Naive thymus-derived CD4-positive, alpha-beta T cell (primary cell): ENCODE results near the gene TMEM62. TPM values are rescaled to one million over a fixed set of nuclear protein-coding genes. Genes with fewer than 3 reads are reported as not detected.

Experiments used
- ATAC-seq: fragments of 150-1000 bp; cut with Tn5 transposase; 2 replicates; pipeline ENCODE4 v1.10.0; 2021; ENCODE audit warnings: mild to moderate bottlenecking, moderate library complexity
- CTCF ChIA-PET: fragments of 350-600 bp; sonication (Branson Sonifier 250); formaldehyde crosslinking; loops from one replicate; lab custom pipeline; 2021; ENCODE audit warnings: antibody characterized with exemption; lab: Charles Lee
- POLR2A ChIA-PET: fragments of 350-600 bp; sonication (Branson Sonifier 250); formaldehyde crosslinking; loops from one replicate; lab custom pipeline; 2021; ENCODE audit warnings: antibody characterized with exemption, inconsistent platforms; lab: Charles Lee
- DNase-seq, 9 donors: peaks; one replicate each; pipeline versions ENCODE4 v3.0.0 to v3.0.0-alpha.2; 2020 to 2022; ENCODE audit warnings: mixed read lengths in 1 of 9
- H3K27ac ChIP-seq: one replicate; pipeline ENCODE4 v1.7.0; 2013; ENCODE audit warnings: mild to moderate bottlenecking, low read depth, low read length, moderate library complexity
- H3K27me3 ChIP-seq, 2 donors: one replicate each; pipeline ENCODE4 v1.7.0; 2013; ENCODE audit warnings: low read length in 2 of 2, mild to moderate bottlenecking in 2 of 2, moderate library complexity in 2 of 2; ENCODE audit not compliant: control insufficient read depth in 2 of 2, insufficient read depth in 2 of 2
- H3K36me3 ChIP-seq, 3 experiments: 1 replicate in 2 of 3; 2 replicates in 1 of 3; pipeline ENCODE4 v1.7.0; 2013; ENCODE audit warnings: low read length in 3 of 3, mild to moderate bottlenecking in 3 of 3, moderate library complexity in 1 of 3; ENCODE audit not compliant: insufficient read depth in 3 of 3, control insufficient read depth in 2 of 3
- H3K4me1 ChIP-seq, 2 donors: one replicate each; pipeline ENCODE4 v1.7.0; 2013; ENCODE audit warnings: low read length in 2 of 2, mild to moderate bottlenecking in 2 of 2, moderate library complexity in 1 of 2; ENCODE audit not compliant: control insufficient read depth in 2 of 2, insufficient read depth in 2 of 2
- H3K4me3 ChIP-seq: 2 replicates; pipeline ENCODE4 v1.7.0; 2013; ENCODE audit warnings: mild to moderate bottlenecking, low read length
- H3K9me3 ChIP-seq, 3 experiments: 1 replicate in 2 of 3; 2 replicates in 1 of 3; pipeline ENCODE4 v1.7.0; 2013; ENCODE audit warnings: low read length in 3 of 3; ENCODE audit not compliant: control insufficient read depth in 2 of 3
- H3K27ac Mint-ChIP-seq, 9 donors: one replicate each; pipeline ENCODE4 v1.8.0; 2020 to 2022; ENCODE audit warnings: mixed read lengths in 9 of 9, mild to moderate bottlenecking in 8 of 9, moderate library complexity in 5 of 9, inconsistent platforms in 2 of 9
- H3K27me3 Mint-ChIP-seq, 5 donors: one replicate each; pipeline ENCODE4 v1.8.0; 2021 to 2022; ENCODE audit warnings: mixed read lengths in 5 of 5, mild to moderate bottlenecking in 1 of 5
- H3K36me3 Mint-ChIP-seq, 5 donors: one replicate each; pipeline ENCODE4 v1.8.0; 2020 to 2022; ENCODE audit warnings: mixed read lengths in 5 of 5, mild to moderate bottlenecking in 3 of 5, inconsistent platforms in 1 of 5
- H3K4me1 Mint-ChIP-seq, 7 donors: one replicate each; pipeline ENCODE4 v1.8.0; 2020 to 2022; ENCODE audit warnings: mixed read lengths in 7 of 7, mild to moderate bottlenecking in 3 of 7, inconsistent platforms in 1 of 7
- H3K4me3 Mint-ChIP-seq, 10 donors: one replicate each; pipeline ENCODE4 v1.8.0; 2020 to 2022; ENCODE audit warnings: mild to moderate bottlenecking in 10 of 10, mixed read lengths in 10 of 10, moderate library complexity in 6 of 10, inconsistent platforms in 2 of 10
- H3K9me3 Mint-ChIP-seq, 11 donors: one replicate each; pipeline ENCODE4 v1.8.0; 2020 to 2022; ENCODE audit warnings: mixed read lengths in 11 of 11, mild to moderate bottlenecking in 4 of 11, inconsistent platforms in 1 of 11, moderate library complexity in 1 of 11
- intact Hi-C, 2 donors: fragments of 100-400 bp; cut with micrococcal nuclease; formaldehyde crosslinking; loops; one replicate each; pipeline ENCODE4 v1.15.1; 2023
- polyA plus RNA-seq, 2 donors: library from polyadenylated mRNA; unstranded; fragments of 300-500 nt; fragmentation: Illumina TruSeq; gene quantifications; one replicate each; pipeline ENCODE4 v1.2.3, GENCODE V29; 2021
- total RNA-seq, 6 experiments: library from RNA in 5 of 6; stranded (reverse) in 5 of 6; gene quantifications; 1 replicate in 5 of 6; 2 replicates in 1 of 6; pipeline ENCODE4 v1.2.3 and lab custom pipeline; 2021 to 2026

TMEM62 gene
- total and polyA plus RNA-seq, 7 experiments from 2014 or later, result 3.6 to 21.5 (median 15.2) TPM

DNA sequence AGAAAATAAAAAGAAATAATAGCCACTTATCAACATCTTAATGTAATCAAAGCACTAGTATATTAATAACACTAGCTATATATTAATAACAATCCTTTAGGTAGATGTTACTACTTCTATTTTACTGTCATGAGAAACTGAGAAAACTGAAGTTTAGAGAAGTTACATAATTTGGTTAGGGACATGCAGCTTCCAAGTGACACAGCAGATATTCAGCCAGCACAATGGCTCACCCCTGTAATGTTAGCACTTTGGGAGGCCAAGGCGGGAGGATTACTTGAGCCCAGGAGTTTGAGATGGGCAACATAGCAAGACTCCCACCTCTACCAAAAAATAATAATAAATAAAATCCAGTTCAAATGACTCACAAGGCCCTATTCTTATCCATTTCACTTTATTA lies 25.6 kb upstream of the TMEM62 start:
- no peaks in the 10 kb centered on the region for H3K27me3 ChIP-seq
- no peaks in the 10 kb centered on the region for H3K9me3 Mint-ChIP-seq
- DNase-seq (no peak), ATAC-seq (no peak)
- H3K27me3 Mint-ChIP-seq, result peaks cover 0 to 5% (median 0%) of the 10 kb centered on the region in 5 donors
- CTCF ChIA-PET, result no interaction called here
- no peak overlapping the region for H3K4me3 Mint-ChIP-seq
- peaks cover under 1 to 15% (median 4%) of the 10 kb centered on the region in 5 donors for H3K36me3 Mint-ChIP-seq
- H3K4me1 ChIP-seq, result peaks cover 17 to 21% of the 10 kb centered on the region in 2 donors
- intact Hi-C loops, result loop anchor here (2.0 to 10.0 kb wide), 6 partner anchors 77 to 1993 kb away; partner anchors contain the start of genes CCNDBP1 (in 1 of the 2), CHP1 (in 1 of the 2), EIF3J (in 1 of the 2) and EXD1 (in 1 of the 2)
- POLR2A ChIA-PET, result interaction anchor here (0.6 to 0.9 kb wide), 2 partner anchors 23 to 685 kb away, joined by 3 read pairs; no protein-coding TSS in a partner anchor
- H3K4me1 Mint-ChIP-seq, result peaks cover 27 to 40% (median 37%) of the 10 kb centered on the region in 7 donors
- H3K36me3 ChIP-seq, result peaks cover 0 to 3% (median 0%) of the 10 kb centered on the region in 3 experiments
- no peak overlapping the region for H3K4me3 ChIP-seq
- no peak overlapping the region for H3K27ac Mint-ChIP-seq
- H3K9me3 ChIP-seq, result no peaks in the 10 kb centered on the region
- H3K27ac ChIP-seq, result no peak overlapping the region

DNA sequence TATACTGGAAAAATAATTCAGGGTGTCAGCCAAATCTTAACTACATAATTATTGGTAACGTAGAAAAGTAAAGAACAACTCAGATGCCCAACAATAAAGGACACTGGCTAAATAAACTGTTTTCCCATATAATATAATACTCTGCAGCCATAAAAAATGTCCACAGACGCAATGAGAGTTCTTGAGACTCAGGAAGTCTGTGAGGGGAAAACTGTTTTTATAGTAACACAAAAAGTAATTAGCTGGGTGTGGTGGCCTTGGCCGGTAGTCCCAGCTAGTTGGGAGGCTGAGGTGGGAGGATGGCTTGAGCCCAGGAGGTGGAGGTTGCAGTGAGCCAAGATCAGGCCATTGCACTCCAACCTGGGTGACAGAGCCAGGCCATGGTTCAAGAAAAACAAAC lies 22.0 kb upstream of the TMEM62 start:
- no peaks in the 10 kb centered on the region for H3K9me3 ChIP-seq
- intact Hi-C loops, result no loop called here
- H3K4me1 Mint-ChIP-seq, result peaks cover 3 to 7% (median 6%) of the 10 kb centered on the region in 7 donors
- peaks cover 0 to 13% (median 7%) of the 10 kb centered on the region in 5 donors for H3K27me3 Mint-ChIP-seq
- H3K27ac Mint-ChIP-seq, result no peak overlapping the region
- no peaks in the 10 kb centered on the region for H3K27me3 ChIP-seq
- ATAC-seq (no peak), DNase-seq (no peak)
- no peak overlapping the region for H3K27ac ChIP-seq
- CTCF ChIA-PET, result no interaction called here
- no peak overlapping the region for H3K4me3 ChIP-seq
- H3K4me3 Mint-ChIP-seq, result no peak overlapping the region
- peaks cover 0 to 3% (median 0%) of the 10 kb centered on the region in 5 donors for H3K36me3 Mint-ChIP-seq
- H3K4me1 ChIP-seq, result peaks cover 0 to 2% of the 10 kb centered on the region in 2 donors
- POLR2A ChIA-PET, result no interaction called here
- no peaks in the 10 kb centered on the region for H3K9me3 Mint-ChIP-seq
- no peaks in the 10 kb centered on the region for H3K36me3 ChIP-seq

DNA sequence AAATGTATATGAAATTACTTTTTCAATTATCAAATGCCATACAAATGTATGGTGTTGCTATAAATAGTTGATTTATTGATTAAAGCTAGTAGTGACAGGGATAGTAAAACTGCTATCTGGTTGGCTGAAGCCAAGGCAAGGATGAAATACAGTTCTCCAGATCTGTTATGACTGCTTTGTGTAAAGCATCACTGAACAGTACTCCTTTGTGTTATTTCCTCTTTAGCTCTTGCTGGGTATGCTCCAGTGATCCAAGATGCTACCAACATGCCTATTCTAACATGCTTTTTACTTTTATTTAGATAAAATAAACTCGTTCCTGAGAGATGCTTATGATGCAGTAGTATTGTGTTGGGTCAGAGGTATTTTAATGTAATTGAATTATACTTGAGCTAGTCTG lies 15.1 kb upstream of the TMEM62 start:
- no peaks in the 10 kb centered on the region for H3K27me3 ChIP-seq
- peaks cover 0 to 9% of the 10 kb centered on the region in 2 donors for H3K4me1 ChIP-seq
- intact Hi-C loops, result no loop called here
- Mint-ChIP-seq H3K9me3 (no peaks in the 10 kb centered on the region), H3K27ac (no peak overlapping the region), H3K36me3 (peaks cover 0 to 2% (median 0%) of the 10 kb centered on the region in 5 donors), H3K4me1 (peaks cover 7 to 13% (median 13%) of the 10 kb centered on the region in 7 donors), H3K4me3 (no peak overlapping the region), H3K27me3 (peaks cover 0 to 54% (median 15%) of the 10 kb centered on the region in 5 donors)
- no peak overlapping the region for H3K27ac ChIP-seq
- no peaks in the 10 kb centered on the region for H3K9me3 ChIP-seq
- no peak overlapping the region for H3K4me3 ChIP-seq
- no peak for DNase-seq
- no peak for ATAC-seq
- H3K36me3 ChIP-seq, result no peaks in the 10 kb centered on the region
- ChIA-PET POLR2A (interaction anchor here (0.9 kb wide), 1 partner anchor 12 kb away, joined by 3 read pairs; the partner anchor contains the start of gene UBR1), CTCF (no interaction called here)

DNA sequence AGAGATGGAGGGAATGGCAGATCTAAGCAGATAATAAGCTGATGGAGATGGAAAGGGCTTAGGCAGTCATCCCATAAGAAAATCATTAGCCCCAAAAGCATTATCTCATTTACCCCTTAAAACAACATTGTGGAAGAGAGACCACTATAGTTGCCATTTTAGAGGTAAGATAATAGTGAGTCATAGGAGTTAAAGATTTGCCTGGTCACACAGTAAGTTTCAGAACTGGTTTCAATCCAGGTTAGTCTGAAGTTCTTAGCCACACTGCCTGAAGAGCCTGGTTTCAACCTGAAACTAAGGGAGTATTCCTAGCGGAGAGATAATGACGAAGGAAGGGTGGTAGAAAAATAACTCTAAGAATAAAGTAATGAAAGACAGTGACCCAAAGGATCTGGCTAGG lies 14.6 kb upstream of the TMEM62 start:
- ChIA-PET CTCF (no interaction called here), POLR2A (interaction anchor here (0.9 kb wide), 1 partner anchor 13 kb away, joined by 3 read pairs; the partner anchor contains the start of gene UBR1)
- peaks cover 0 to 2% (median 0%) of the 10 kb centered on the region in 5 donors for H3K36me3 Mint-ChIP-seq
- H3K27ac Mint-ChIP-seq, result no peak overlapping the region
- no peaks in the 10 kb centered on the region for H3K27me3 ChIP-seq
- intact Hi-C loops, result no loop called here
- peaks cover 8 to 19% (median 16%) of the 10 kb centered on the region in 7 donors for H3K4me1 Mint-ChIP-seq
- DNase-seq (no peak), ATAC-seq (no peak)
- no peak overlapping the region for H3K27ac ChIP-seq
- peaks cover 0 to 54% (median 15%) of the 10 kb centered on the region in 5 donors for H3K27me3 Mint-ChIP-seq
- H3K4me1 ChIP-seq, result peaks cover 0 to 9% of the 10 kb centered on the region in 2 donors
- H3K9me3 Mint-ChIP-seq, result no peaks in the 10 kb centered on the region
- no peaks in the 10 kb centered on the region for H3K9me3 ChIP-seq
- no peak overlapping the region for H3K4me3 ChIP-seq
- H3K36me3 ChIP-seq, result no peaks in the 10 kb centered on the region
- no peak overlapping the region for H3K4me3 Mint-ChIP-seq

DNA sequence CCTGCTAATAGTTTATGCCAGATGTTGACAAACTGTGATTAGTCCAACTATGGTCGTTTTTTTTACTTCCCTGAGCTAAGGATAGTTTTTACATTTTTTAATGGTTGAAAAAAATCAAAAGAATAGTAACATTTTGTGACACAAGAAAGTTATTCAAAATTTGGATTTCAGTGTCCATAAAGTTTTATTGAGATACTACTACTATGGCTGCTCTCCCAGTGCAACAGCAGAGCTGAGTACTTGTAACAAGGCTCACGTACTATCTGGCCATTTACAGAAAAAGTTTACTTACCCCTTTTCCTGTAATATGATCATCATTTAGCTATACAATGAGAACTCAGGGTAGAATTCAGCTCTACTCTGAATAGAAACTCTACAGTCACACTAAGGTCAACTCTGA lies 11.5 kb upstream of the TMEM62 start:
- Histone ChIP-seq H3K4me1 (peaks cover 0 to 9% of the 10 kb centered on the region in 2 donors), H3K4me3 (no peak overlapping the region), H3K9me3 (no peaks in the 10 kb centered on the region), H3K27ac (no peak overlapping the region), H3K27me3 (no peaks in the 10 kb centered on the region), H3K36me3 (no peaks in the 10 kb centered on the region)
- Mint-ChIP-seq H3K36me3 (peaks cover 0 to 2% (median 0%) of the 10 kb centered on the region in 5 donors), H3K27me3 (peaks cover 0 to 43% (median 5%) of the 10 kb centered on the region in 5 donors), H3K27ac (no peak overlapping the region), H3K9me3 (peaks cover 0 to 1% (median 0%) of the 10 kb centered on the region in 11 donors), H3K4me3 (peak overlapping the region in 9 of 10 donors; percentile 46 to 91 (median 85)), H3K4me1 (peaks cover 8 to 23% (median 16%) of the 10 kb centered on the region in 7 donors)
- ATAC-seq (no peak), DNase-seq (no peak)
- POLR2A ChIA-PET, result interaction anchor here (0.7 to 1.6 kb wide), 2 partner anchors 16 to 63 kb away, joined by 3 to 9 read pairs; partner anchors contain the start of gene UBR1
- intact Hi-C loops, result loop anchor here in 1 of 2 donors (5.0 kb wide), 1 partner anchor 1150 kb away; the partner anchor contains the start of gene EHD4
- CTCF ChIA-PET, result no interaction called here

DNA sequence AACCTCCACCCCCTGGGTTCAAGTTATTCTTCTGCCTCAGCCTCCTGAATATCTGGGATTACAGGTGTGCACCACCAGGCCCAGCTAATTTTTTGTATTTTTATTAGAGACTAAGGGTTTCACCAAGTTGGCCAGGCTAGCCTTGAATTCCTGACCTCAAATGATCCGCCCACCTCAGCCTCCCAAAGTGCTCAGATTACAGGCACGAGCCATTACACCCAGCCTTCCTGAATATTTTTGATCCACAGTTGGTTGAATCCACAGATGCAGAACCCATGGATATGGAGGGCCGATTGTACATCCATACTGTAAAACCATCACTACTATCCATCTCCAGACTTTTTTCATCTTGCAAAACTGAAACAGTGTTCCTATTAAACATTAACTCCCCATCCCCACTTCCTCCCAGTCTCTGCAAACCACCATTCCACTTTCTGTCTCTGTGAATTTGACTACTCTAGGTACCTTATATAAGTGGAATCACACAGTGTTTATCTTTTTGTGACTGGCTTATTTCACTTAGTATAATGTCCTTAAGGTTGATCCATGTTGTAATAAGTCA lies 8.2 kb upstream of the TMEM62 start:
- Histone ChIP-seq H3K36me3 (no peaks in the 10 kb centered on the region), H3K4me1 (peaks cover 0 to 9% of the 10 kb centered on the region in 2 donors), H3K9me3 (no peaks in the 10 kb centered on the region), H3K4me3 (no peak overlapping the region), H3K27me3 (no peaks in the 10 kb centered on the region), H3K27ac (no peak overlapping the region)
- no peak overlapping the region for H3K27ac Mint-ChIP-seq
- peaks cover 15 to 27% (median 17%) of the 10 kb centered on the region in 7 donors for H3K4me1 Mint-ChIP-seq
- intact Hi-C loops, result no loop called here
- H3K27me3 Mint-ChIP-seq, result peaks cover 5 to 38% (median 7%) of the 10 kb centered on the region in 5 donors
- ChIA-PET POLR2A (no interaction called here), CTCF (no interaction called here)
- DNase-seq (no peak), ATAC-seq (no peak)
- H3K9me3 Mint-ChIP-seq, result peaks cover 0 to 12% (median 7%) of the 10 kb centered on the region in 11 donors
- H3K36me3 Mint-ChIP-seq, result peaks cover 0 to 4% (median 4%) of the 10 kb centered on the region in 5 donors
- peak overlapping the region in 1 of 10 donors; percentile 48 for H3K4me3 Mint-ChIP-seq
